OCI-LY7 (cell line): ENCODE measurements around the gene BDKRB2.

Source experiments
- EZH2phosphoT487 ChIP-seq: fragments of 200-600 bp; sonication (generic); IDR thresholded peaks from 2 replicates; pipeline ENCODE4 v1.6.1; 2018; ENCODE audit warnings: low read depth, borderline replicate concordance, mild to moderate bottlenecking, mixed run types, antibody characterized with exemption, low read length, moderate library complexity, mixed read lengths
- TF ChIP-seq, protein P1 (sequence below): fragments of 200-600 bp; sonication (generic); conservative IDR thresholded peaks from 2 replicates; pipeline ENCODE4 v1.5.1; 2014; ENCODE audit warnings: mild to moderate bottlenecking, antibody characterized with exemption, low read length, moderate library complexity, mixed read lengths

DNA sequence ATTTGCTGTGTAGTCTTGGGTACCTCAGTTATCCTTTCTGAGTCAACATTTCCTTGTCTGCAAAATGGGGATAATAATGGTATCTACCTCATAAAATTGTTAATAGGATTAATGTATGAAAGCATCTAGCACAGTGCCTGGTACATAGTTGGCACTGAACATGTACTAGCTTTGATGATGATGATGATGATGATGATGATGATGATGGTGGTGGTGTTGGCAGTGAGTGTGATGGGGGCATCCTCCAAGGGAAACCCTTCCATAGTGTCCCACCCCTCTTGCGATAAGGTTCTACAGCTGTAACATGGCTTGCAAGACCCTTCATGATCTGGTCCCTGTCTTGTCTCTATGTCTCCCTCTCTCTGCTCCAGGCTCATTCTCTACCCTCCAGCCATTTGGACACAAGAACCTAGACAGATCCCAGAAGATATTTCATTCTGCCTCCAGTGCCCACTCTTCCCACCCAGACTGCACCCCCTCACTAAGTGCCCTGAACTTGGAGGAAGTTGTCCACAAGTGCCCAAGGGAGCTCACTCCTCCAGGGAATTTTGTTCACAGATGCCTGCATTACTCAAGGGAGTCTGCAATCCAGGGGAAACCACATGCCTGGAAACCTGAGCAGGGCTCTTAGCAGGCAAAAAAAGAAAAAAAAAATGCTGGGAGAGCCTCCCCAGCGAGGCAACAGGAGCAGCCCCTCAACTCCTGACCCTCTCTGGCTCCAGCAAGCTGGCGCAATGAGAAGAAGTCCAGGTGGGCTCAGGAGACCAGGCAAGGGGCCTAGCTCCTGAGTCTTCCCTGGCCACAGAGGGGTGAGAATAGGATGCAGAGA is 41.3 kb downstream of the BDKRB2 start:
- TF ChIP-seq, protein P1, sequence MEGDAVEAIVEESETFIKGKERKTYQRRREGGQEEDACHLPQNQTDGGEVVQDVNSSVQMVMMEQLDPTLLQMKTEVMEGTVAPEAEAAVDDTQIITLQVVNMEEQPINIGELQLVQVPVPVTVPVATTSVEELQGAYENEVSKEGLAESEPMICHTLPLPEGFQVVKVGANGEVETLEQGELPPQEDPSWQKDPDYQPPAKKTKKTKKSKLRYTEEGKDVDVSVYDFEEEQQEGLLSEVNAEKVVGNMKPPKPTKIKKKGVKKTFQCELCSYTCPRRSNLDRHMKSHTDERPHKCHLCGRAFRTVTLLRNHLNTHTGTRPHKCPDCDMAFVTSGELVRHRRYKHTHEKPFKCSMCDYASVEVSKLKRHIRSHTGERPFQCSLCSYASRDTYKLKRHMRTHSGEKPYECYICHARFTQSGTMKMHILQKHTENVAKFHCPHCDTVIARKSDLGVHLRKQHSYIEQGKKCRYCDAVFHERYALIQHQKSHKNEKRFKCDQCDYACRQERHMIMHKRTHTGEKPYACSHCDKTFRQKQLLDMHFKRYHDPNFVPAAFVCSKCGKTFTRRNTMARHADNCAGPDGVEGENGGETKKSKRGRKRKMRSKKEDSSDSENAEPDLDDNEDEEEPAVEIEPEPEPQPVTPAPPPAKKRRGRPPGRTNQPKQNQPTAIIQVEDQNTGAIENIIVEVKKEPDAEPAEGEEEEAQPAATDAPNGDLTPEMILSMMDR: no peak
- TF ChIP-seq EZH2phosphoT487: no peak
